Parathyroid adenoma (tissue), 2 donors: Measurements from ENCODE around the gene FBXO41.

Experiments
- H2AFZ ChIP-seq: fragments of 300-600 bp; sonication (generic); one replicate; pipeline ENCODE4 v1.7.0; 2017; ENCODE audit warnings: antibody characterized with exemption, mild to moderate bottlenecking
- H3K27ac ChIP-seq: fragments of 300-600 bp; sonication (generic); one replicate; pipeline ENCODE4 v1.7.0; 2017
- H3K27me3 ChIP-seq: fragments of 300-600 bp; sonication (generic); one replicate; pipeline ENCODE4 v1.7.0; 2017; ENCODE audit warnings: low read length; ENCODE audit not compliant: control insufficient read depth, insufficient read depth
- H3K36me3 ChIP-seq: fragments of 300-600 bp; sonication (generic); one replicate; pipeline ENCODE4 v1.7.0; 2017; ENCODE audit warnings: low read length; ENCODE audit not compliant: control insufficient read depth, insufficient read depth
- H3K4me1 ChIP-seq: fragments of 300-600 bp; sonication (generic); one replicate; pipeline ENCODE4 v1.7.0; 2017; ENCODE audit warnings: control low read depth
- H3K4me2 ChIP-seq: fragments of 300-600 bp; sonication (generic); one replicate; pipeline ENCODE4 v1.7.0; 2017; ENCODE audit warnings: low read length
- H3K4me3 ChIP-seq: fragments of 300-600 bp; sonication (generic); one replicate; pipeline ENCODE4 v1.7.0; 2017; ENCODE audit warnings: low read depth, low read length
- H3K79me2 ChIP-seq: fragments of 300-600 bp; sonication (generic); one replicate; pipeline ENCODE4 v1.7.0; 2017; ENCODE audit warnings: control low read depth
- H3K9ac ChIP-seq: fragments of 300-600 bp; sonication (generic); one replicate; pipeline ENCODE4 v1.7.0; 2017; ENCODE audit warnings: mild to moderate bottlenecking
- H3K9me3 ChIP-seq: fragments of 300-600 bp; sonication (generic); one replicate; pipeline ENCODE4 v1.7.0; 2017; ENCODE audit warnings: low read length; ENCODE audit not compliant: control insufficient read depth
- TF ChIP-seq, protein P1 (sequence below): fragments of 300-600 bp; sonication (generic); IDR thresholded peaks from one replicate; pipeline ENCODE4 v1.7.0; 2017; ENCODE audit warnings: antibody characterized with exemption, mild to moderate bottlenecking
- donor health status: primary hyperparathyroidism.

The FBXO41 gene

DNA sequence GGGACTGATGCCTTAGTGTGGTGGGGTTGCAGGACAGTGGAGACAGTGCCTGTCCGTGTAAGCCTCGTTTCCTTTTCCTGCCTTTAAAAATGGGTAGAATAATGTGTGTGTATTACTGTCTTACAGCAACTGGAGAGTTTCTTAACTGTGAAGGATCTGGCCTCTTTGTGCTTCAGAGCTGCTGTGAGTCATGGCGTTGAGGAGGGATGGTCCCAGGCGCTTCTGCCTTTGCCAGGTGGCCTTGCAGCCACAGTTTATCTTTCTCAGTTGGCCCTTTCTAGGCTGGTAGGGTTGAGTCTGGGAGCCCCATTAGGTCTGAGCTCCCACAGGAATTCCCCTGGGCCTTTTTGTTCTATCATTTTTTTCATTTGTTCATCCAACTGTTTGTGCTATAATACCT, 60.5 kb downstream of the FBXO41 start:
- no peaks in the 10 kb centered on the region for H3K9me3 ChIP-seq
- H3K4me1 ChIP-seq, result no peaks in the 10 kb centered on the region
- H3K27ac ChIP-seq, result no peak overlapping the region
- TF ChIP-seq, protein P1, sequence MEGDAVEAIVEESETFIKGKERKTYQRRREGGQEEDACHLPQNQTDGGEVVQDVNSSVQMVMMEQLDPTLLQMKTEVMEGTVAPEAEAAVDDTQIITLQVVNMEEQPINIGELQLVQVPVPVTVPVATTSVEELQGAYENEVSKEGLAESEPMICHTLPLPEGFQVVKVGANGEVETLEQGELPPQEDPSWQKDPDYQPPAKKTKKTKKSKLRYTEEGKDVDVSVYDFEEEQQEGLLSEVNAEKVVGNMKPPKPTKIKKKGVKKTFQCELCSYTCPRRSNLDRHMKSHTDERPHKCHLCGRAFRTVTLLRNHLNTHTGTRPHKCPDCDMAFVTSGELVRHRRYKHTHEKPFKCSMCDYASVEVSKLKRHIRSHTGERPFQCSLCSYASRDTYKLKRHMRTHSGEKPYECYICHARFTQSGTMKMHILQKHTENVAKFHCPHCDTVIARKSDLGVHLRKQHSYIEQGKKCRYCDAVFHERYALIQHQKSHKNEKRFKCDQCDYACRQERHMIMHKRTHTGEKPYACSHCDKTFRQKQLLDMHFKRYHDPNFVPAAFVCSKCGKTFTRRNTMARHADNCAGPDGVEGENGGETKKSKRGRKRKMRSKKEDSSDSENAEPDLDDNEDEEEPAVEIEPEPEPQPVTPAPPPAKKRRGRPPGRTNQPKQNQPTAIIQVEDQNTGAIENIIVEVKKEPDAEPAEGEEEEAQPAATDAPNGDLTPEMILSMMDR, result no peak
- H2AFZ ChIP-seq, result no peak overlapping the region
- no peak overlapping the region for H3K4me3 ChIP-seq
- H3K27me3 ChIP-seq, result no peaks in the 10 kb centered on the region
- H3K79me2 ChIP-seq, result no peaks in the 10 kb centered on the region
- no peak overlapping the region for H3K9ac ChIP-seq
- H3K4me2 ChIP-seq, result no peak overlapping the region
- H3K36me3 ChIP-seq, result no peaks in the 10 kb centered on the region

DNA sequence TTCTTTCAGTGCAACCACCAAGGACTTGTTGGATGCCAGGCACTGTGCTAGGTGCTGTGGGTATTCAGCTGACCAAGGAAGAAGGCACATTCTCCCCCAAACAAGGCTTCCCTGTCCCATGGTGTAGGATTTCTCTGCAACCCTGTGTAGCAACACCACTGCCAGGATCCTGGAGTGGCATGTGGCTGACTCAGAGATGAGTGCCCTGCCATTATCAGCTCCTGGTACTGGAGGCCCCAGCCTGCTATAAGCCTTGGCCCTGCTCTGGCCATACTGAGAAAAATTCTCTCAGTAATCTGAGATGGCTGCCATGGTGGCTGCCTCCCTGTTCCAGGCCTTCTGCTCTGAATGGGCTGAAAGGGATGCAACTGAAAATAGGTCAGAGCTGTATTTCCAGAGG, 66.0 kb downstream of the FBXO41 start:
- Histone ChIP-seq H3K27me3 (no peaks in the 10 kb centered on the region), H3K79me2 (peaks cover 2% of the 10 kb centered on the region), H2AFZ (no peak overlapping the region), H3K4me2 (no peak overlapping the region), H3K4me3 (no peak overlapping the region), H3K9ac (no peak overlapping the region), H3K9me3 (no peaks in the 10 kb centered on the region), H3K4me1 (peaks cover 4% of the 10 kb centered on the region), H3K27ac (no peak overlapping the region), H3K36me3 (no peaks in the 10 kb centered on the region)
- TF ChIP-seq, protein P1, result no peak

DNA sequence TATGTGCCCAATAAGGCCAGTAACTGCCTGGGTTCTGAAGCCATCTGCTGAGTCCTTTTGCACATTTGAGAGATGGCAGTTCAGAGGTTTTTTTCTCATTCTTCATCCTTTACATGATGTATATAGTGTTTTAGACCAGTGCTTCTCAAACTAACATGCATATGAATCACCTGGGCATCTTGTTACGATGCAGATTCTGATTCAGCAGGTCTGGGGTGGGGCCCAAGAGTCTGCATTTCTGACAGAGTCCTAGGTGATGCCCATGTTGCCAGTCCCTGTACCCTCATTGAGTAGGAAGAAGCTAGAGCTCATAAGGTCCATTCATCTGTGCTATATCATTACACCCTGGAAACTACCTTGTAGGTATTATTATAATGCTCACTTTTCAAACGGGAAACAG, 66.5 kb downstream of the FBXO41 start:
- H3K4me1 ChIP-seq, result peaks cover 4% of the 10 kb centered on the region
- H3K36me3 ChIP-seq, result no peaks in the 10 kb centered on the region
- H2AFZ ChIP-seq, result no peak overlapping the region
- H3K79me2 ChIP-seq, result peaks cover 2% of the 10 kb centered on the region
- H3K27me3 ChIP-seq, result no peaks in the 10 kb centered on the region
- no peak overlapping the region for H3K27ac ChIP-seq
- TF ChIP-seq, protein P1, result no peak
- no peaks in the 10 kb centered on the region for H3K9me3 ChIP-seq
- H3K9ac ChIP-seq, result no peak overlapping the region
- no peak overlapping the region for H3K4me2 ChIP-seq
- H3K4me3 ChIP-seq, result no peak overlapping the region

GRCh38 chr2:73217160-73217559, 67.1 kb downstream of the FBXO41 start:
- Histone ChIP-seq H3K4me1 (peaks cover 4% of the 10 kb centered on the region), H3K36me3 (no peaks in the 10 kb centered on the region), H3K9ac (no peak overlapping the region), H3K4me3 (no peak overlapping the region), H3K79me2 (peaks cover 2% of the 10 kb centered on the region), H3K4me2 (no peak overlapping the region), H3K9me3 (no peaks in the 10 kb centered on the region), H2AFZ (no peak overlapping the region), H3K27ac (no peak overlapping the region), H3K27me3 (no peaks in the 10 kb centered on the region)
- TF ChIP-seq, protein P1, result no peak

DNA sequence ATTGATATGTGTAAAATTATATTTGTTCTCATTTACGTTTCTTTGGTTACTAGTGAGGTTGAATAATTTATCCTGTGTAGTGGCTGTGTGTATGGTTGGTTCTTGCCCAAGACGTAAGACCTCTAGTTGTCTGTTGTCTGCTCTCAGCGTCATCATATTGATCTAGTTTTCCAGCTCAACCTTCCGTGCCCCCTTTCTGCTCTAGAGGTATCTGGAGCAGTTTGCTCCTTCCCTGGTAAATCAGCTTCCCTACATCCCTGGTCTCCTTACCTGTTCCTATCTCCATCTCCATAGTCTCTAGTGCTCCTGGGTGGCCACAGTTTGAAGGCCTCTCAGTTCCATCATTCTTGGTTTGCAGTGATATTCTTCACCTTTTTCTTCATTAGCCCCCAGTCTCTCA, 69.0 kb downstream of the FBXO41 start:
- H3K4me2 ChIP-seq, result no peak overlapping the region

More for the DNA sequence above, 69.0 kb downstream of the FBXO41 start:
- TF ChIP-seq, protein P1, result no peak
- H3K4me3 ChIP-seq, result no peak overlapping the region
- no peaks in the 10 kb centered on the region for H3K9me3 ChIP-seq
- no peaks in the 10 kb centered on the region for H3K27me3 ChIP-seq
- no peak overlapping the region for H3K27ac ChIP-seq
- no peaks in the 10 kb centered on the region for H3K36me3 ChIP-seq
- H3K9ac ChIP-seq, result no peak overlapping the region
- peaks cover 4% of the 10 kb centered on the region for H3K4me1 ChIP-seq
- H2AFZ ChIP-seq, result no peak overlapping the region
- H3K79me2 ChIP-seq, result peaks cover 2% of the 10 kb centered on the region
